SU-DHL-6 (cell line): Measurements from ENCODE around the gene ZPBP2.

ENCODE experiments used
- EZH2phosphoT487 ChIP-seq: fragments of 200-600 bp; sonication (generic), shearing (Covaris generic); conservative IDR thresholded peaks from 2 replicates; pipeline ENCODE4 v1.6.1; 2018; ENCODE audit warnings: mild to moderate bottlenecking, antibody characterized with exemption, low read length, moderate library complexity, mixed read lengths
- TF ChIP-seq, protein P1 (sequence below): fragments of 200-600 bp; sonication (generic); IDR thresholded peaks from one replicate; pipeline ENCODE4 v1.5.1; 2017; ENCODE audit warnings: antibody characterized with exemption, mild to moderate bottlenecking, low read length, moderate library complexity; ENCODE audit not compliant: insufficient read depth, poor library complexity, severe bottlenecking

DNA sequence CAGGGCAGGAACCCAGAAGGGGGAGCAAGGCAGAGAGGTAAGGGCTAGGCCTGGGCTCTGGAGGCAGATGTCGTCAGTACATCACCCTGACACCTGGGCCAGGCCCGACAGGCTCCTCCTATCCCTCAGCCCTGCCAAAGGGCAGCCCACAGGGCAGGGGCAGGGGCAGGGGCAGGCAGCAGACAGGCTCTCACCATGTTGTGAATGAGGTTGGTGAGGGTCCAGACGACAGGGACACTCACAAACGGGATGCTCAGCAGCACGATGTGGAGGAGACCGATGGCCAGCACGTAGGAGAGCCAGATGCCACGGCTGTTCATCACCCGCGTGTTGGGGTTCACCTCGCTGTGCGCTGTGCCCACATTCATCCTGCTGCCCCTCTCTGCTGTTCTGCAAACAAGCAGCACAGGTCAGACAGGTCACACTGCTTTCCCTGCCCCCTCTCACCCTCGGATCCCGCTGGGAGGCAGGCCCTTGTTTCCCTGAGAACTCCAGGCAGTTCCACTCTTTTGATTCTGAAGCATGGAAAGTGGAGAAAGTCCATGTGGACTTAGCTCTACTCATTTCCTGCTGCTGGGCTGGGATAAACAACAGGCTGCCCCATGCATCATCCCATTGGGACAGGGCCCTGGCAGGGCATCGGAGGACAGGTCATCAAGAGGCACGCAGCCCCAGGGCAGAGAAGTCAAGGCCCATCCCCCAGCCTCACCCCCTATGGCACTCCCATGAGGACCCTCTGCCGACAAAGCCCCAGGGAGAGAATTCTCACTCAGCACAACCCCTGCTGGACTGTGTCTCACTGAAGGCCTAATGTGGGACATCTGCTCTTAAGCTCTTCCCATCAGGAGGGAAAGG is 56.1 kb downstream of the ZPBP2 start:
- TF ChIP-seq, protein P1, sequence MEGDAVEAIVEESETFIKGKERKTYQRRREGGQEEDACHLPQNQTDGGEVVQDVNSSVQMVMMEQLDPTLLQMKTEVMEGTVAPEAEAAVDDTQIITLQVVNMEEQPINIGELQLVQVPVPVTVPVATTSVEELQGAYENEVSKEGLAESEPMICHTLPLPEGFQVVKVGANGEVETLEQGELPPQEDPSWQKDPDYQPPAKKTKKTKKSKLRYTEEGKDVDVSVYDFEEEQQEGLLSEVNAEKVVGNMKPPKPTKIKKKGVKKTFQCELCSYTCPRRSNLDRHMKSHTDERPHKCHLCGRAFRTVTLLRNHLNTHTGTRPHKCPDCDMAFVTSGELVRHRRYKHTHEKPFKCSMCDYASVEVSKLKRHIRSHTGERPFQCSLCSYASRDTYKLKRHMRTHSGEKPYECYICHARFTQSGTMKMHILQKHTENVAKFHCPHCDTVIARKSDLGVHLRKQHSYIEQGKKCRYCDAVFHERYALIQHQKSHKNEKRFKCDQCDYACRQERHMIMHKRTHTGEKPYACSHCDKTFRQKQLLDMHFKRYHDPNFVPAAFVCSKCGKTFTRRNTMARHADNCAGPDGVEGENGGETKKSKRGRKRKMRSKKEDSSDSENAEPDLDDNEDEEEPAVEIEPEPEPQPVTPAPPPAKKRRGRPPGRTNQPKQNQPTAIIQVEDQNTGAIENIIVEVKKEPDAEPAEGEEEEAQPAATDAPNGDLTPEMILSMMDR: no peak
- TF ChIP-seq EZH2phosphoT487: no peak
